Measurements from ENCODE around the gene COL6A3. TPM values are rescaled to one million over a fixed set of nuclear protein-coding genes. Genes with fewer than 3 reads are reported as not detected.

COL6A3 gene
- total and polyA plus RNA-seq, 7 donors: 2.8 to 715 (median 233) TPM

- no peaks in the 10 kb centered on the region for H3K27me3 ChIP-seq
- intact Hi-C loops (cut with DNase I): loop anchor here (1.0 to 2.0 kb wide), 2 partner anchors 7 to 55 kb away; no protein-coding TSS in a partner anchor
- peaks cover 0 to 100% (median 97%) of the 10 kb centered on the region in 4 donors for H3K4me1 ChIP-seq
- H3K36me3 ChIP-seq: peaks cover 0 to 18% (median 8%) of the 10 kb centered on the region in 4 donors
- H3K27ac ChIP-seq: peak overlapping the region; percentile 91 to 98 (median 95)
- H3K9me3 ChIP-seq: no peaks in the 10 kb centered on the region
- WGBS, 2 donors: 85 to 88% methylated on average over 8 of the region's 8 CpGs
- DNase-seq: no peak
- TF ChIP-seq EP300 (IDR thresholded peaks at IDR 0.05): no peak
- H3K4me3 ChIP-seq: no peak overlapping the region
These were observed 90.3 kb downstream of the COL6A3 start for GRCh38 chr2:237323656-237324055.

- peaks cover 0 to 98% (median 95%) of the 10 kb centered on the region in 4 donors for H3K4me1 ChIP-seq
- intact Hi-C loops (cut with DNase I): no loop called here
- peak overlapping the region; percentile 91 to 98 (median 95) for H3K27ac ChIP-seq
- 32 to 50% methylated on average over 4 of the region's 4 CpGs for WGBS, 2 donors
- H3K36me3 ChIP-seq: peaks cover 0 to 12% (median 4%) of the 10 kb centered on the region in 4 donors
- H3K27me3 ChIP-seq: no peaks in the 10 kb centered on the region
- TF ChIP-seq POLR2AphosphoS5 (IDR thresholded peaks at IDR 0.05): no peak
- no peak for TF ChIP-seq EP300 (IDR thresholded peaks at IDR 0.05)
- TF ChIP-seq POLR2A (IDR thresholded peaks at IDR 0.05): no peak
- TF ChIP-seq, protein P1, sequence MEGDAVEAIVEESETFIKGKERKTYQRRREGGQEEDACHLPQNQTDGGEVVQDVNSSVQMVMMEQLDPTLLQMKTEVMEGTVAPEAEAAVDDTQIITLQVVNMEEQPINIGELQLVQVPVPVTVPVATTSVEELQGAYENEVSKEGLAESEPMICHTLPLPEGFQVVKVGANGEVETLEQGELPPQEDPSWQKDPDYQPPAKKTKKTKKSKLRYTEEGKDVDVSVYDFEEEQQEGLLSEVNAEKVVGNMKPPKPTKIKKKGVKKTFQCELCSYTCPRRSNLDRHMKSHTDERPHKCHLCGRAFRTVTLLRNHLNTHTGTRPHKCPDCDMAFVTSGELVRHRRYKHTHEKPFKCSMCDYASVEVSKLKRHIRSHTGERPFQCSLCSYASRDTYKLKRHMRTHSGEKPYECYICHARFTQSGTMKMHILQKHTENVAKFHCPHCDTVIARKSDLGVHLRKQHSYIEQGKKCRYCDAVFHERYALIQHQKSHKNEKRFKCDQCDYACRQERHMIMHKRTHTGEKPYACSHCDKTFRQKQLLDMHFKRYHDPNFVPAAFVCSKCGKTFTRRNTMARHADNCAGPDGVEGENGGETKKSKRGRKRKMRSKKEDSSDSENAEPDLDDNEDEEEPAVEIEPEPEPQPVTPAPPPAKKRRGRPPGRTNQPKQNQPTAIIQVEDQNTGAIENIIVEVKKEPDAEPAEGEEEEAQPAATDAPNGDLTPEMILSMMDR (IDR thresholded peaks at IDR 0.05): no peak
- no peaks in the 10 kb centered on the region for H3K9me3 ChIP-seq
- DNase-seq: no peak
- H3K4me3 ChIP-seq: no peak overlapping the region
These were observed 91.4 kb downstream of the COL6A3 start for GRCh38 chr2:237322564-237322963.

- Histone ChIP-seq H3K27me3 (no peaks in the 10 kb centered on the region), H3K36me3 (peaks cover 0 to 12% (median 4%) of the 10 kb centered on the region in 4 donors), H3K4me3 (no peak overlapping the region), H3K4me1 (peaks cover 0 to 98% (median 95%) of the 10 kb centered on the region in 4 donors), H3K27ac (peak overlapping the region; percentile 91 to 98 (median 95)), H3K9me3 (no peaks in the 10 kb centered on the region)
- intact Hi-C loops (cut with DNase I): no loop called here
- TF ChIP-seq, protein P1 (IDR thresholded peaks at IDR 0.05): no peak
- TF ChIP-seq POLR2AphosphoS5 (IDR thresholded peaks at IDR 0.05) (no peak), EP300 (IDR thresholded peaks at IDR 0.05) (no peak), POLR2A (IDR thresholded peaks at IDR 0.05) (no peak)
- peak; percentile 65 for DNase-seq
- WGBS, 2 donors: 87 to 88% methylated on average over 7 of the region's 7 CpGs
These were observed 92.2 kb downstream of the COL6A3 start for GRCh38 chr2:237321746-237322145.

GRCh38 chr2:237320801-237321560, 93.0 kb downstream of the COL6A3 start:
- Histone ChIP-seq H3K27ac (peak overlapping the region; percentile 91 to 98 (median 95)), H3K9me3 (no peaks in the 10 kb centered on the region), H3K36me3 (peaks cover 0 to 12% (median 4%) of the 10 kb centered on the region in 4 donors), H3K27me3 (no peaks in the 10 kb centered on the region), H3K4me1 (peaks cover 0 to 98% (median 95%) of the 10 kb centered on the region in 4 donors), H3K4me3 (no peak overlapping the region)
- intact Hi-C loops (cut with DNase I): no loop called here
- TF ChIP-seq EP300 (IDR thresholded peaks at IDR 0.05): no peak
- peak in 2 of 4 donors; percentile 11 to 13 for TF ChIP-seq POLR2AphosphoS5 (IDR thresholded peaks at IDR 0.05)
- 80 to 86% methylated on average over 11 of the region's 11 CpGs for WGBS, 2 donors
- DNase-seq: peak; percentile 93

DNA sequence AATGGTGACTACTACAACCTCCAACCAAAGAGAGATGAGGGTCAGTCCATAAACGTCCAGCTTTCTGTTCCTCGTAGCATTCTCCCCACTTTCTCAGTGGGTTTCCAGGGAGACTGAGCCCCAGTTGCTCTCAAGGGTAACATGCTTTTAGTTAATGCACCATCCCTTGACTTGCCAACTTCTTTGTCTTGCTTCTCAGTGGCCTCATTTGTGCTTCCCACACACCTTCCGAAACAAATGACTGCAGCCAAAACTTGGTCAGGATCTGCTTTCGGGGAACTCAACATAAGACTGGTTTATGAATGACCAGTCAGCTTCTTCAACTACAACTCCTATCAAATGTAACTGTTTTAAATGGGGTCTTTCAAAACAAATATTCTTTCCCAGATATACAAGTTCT, 94.1 kb downstream of the COL6A3 start:
- Histone ChIP-seq H3K4me1 (peaks cover 0 to 98% (median 92%) of the 10 kb centered on the region in 4 donors), H3K27ac (peak overlapping the region; percentile 91 to 98 (median 95)), H3K36me3 (peaks cover 0 to 8% (median 4%) of the 10 kb centered on the region in 4 donors), H3K9me3 (no peaks in the 10 kb centered on the region), H3K27me3 (no peaks in the 10 kb centered on the region), H3K4me3 (no peak overlapping the region)
- intact Hi-C loops (cut with DNase I): loop anchor here (5.0 kb wide), 1 partner anchor 38 kb away; no protein-coding TSS in a partner anchor
- WGBS, 2 donors: 89 to 92% methylated on average over 4 of the region's 4 CpGs
- peak; percentile 25 for DNase-seq
- TF ChIP-seq, protein P1 (IDR thresholded peaks at IDR 0.05): no peak
- no peak for TF ChIP-seq POLR2AphosphoS5 (IDR thresholded peaks at IDR 0.05)
- no peak for TF ChIP-seq EP300 (IDR thresholded peaks at IDR 0.05)
- TF ChIP-seq POLR2A (IDR thresholded peaks at IDR 0.05): no peak

Data from sigmoid colon (tissue), 7 donors.